Stomach (tissue), 4 donors: ENCODE data around the gene KRTAP5-9.

Experiments used
- CTCF ChIP-seq, 7 experiments: fragments of 450-650 bp in 4 of 7; fragments of 200-600 bp in 3 of 7; sonication (generic) in 3 of 7; IDR thresholded peaks; one replicate each; pipeline ENCODE4 v1.5.1; 2016 to 2019; ENCODE audit warnings: antibody characterized with exemption in 7 of 7, control low read depth in 2 of 7, mild to moderate bottlenecking in 1 of 7
- EP300 ChIP-seq: sonication (generic); formaldehyde crosslinking; IDR thresholded peaks from one replicate; pipeline ENCODE4 v1.6.1; 2017; ENCODE audit warnings: antibody characterized with exemption
- POLR2A ChIP-seq, 4 donors: fragments of 450-650 bp; IDR thresholded peaks; one replicate each; pipeline ENCODE4 v1.6.1; 2016; ENCODE audit warnings: antibody characterized with exemption in 4 of 4, control low read depth in 2 of 4, mild to moderate bottlenecking in 1 of 4, moderate library complexity in 1 of 4

- TF ChIP-seq POLR2A (IDR thresholded peaks at IDR 0.05) (no peak), CTCF (IDR thresholded peaks at IDR 0.05) (no peak), EP300 (no peak)
These were observed 20.6 kb downstream of the KRTAP5-9 start for GRCh38 chr11:71568704-71569349.
